ENCODE results near the gene MSI2.

The MSI2 gene

GRCh38 chr17:57552114-57552624, 295.8 kb downstream of the MSI2 start:
- Histone ChIP-seq H3K4me3 (ENCODE audit: low read depth, low read length) (no peak overlapping the region), H3K27me3 (no peaks in the 10 kb centered on the region), H3K36me3 (no peaks in the 10 kb centered on the region), H3K4me1 (peaks cover 67% of the 10 kb centered on the region), H3K9me3 (no peaks in the 10 kb centered on the region)
- peak; percentile 93 for DNase-seq
- TF ChIP-seq CTCF (IDR thresholded peaks at IDR 0.05; ENCODE audit: low read depth, low read length) = peak; percentile 88

GRCh38 chr17:57553526-57553925, 297.2 kb downstream of the MSI2 start:
- Histone ChIP-seq H3K4me1 (peaks cover 56% of the 10 kb centered on the region), H3K27me3 (no peaks in the 10 kb centered on the region), H3K9me3 (no peaks in the 10 kb centered on the region), H3K36me3 (peaks cover 2% of the 10 kb centered on the region; the same call in 1 of the 2 replicates), H3K4me3 (ENCODE audit: low read depth, low read length) (no peak overlapping the region)
- TF ChIP-seq CTCF (IDR thresholded peaks at IDR 0.05; ENCODE audit: low read depth, low read length) = no peak
- no peak for DNase-seq

- DNase-seq = no peak
Measured at GRCh38 chr17:57553991-57554825, 297.9 kb downstream of the MSI2 start.

DNA sequence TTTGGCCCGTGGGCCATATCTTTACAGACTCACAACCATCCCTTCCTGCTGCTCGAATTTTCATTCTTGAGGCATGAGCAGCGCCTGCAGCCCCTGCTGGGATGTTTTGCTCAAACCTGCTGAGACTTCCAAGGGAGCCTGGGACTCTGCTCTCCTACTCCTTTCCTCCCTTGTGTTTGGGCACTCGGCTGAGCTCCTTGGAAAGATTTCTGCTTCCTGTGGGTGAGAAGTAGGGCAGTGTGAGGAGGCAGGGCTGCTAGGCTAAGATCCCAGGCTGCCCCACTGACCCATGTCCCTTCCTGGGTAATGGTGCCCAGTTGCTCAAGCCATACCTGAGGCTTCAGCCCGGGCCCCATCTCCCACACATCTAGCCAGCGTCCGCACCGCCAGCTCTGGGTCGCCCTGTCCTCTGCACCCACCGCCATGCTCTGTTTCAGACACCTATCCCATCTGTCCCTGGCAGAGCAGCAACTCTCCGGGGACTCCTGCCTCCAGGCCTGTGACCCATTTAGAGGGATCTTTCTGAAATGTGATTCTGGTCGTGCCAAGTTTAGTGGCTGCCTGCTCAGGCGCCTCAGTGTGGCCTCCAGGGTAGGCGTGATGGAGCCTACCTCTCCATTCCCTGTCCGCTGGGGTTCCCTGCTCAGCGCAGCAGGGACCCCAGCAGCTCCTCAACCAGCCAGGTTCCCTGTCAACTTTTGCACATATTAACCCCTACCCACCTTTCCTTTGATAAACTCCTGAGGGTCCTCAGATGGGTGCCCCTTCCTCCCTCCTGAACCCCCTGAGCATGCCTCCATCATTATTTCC, 298.7 kb downstream of the MSI2 start:
- no peak for TF ChIP-seq CTCF (IDR thresholded peaks at IDR 0.05; ENCODE audit: low read depth, low read length)
- Histone ChIP-seq H3K9me3 (no peaks in the 10 kb centered on the region), H3K4me3 (ENCODE audit: low read depth, low read length) (no peak overlapping the region), H3K27me3 (no peaks in the 10 kb centered on the region), H3K36me3 (peaks cover 2% of the 10 kb centered on the region; the same call in 1 of the 2 replicates), H3K4me1 (peaks cover 49% of the 10 kb centered on the region)
- DNase-seq = peak; percentile 67

More at GRCh38 chr17:57553991-57554825, 297.9 kb downstream of the MSI2 start:
- Histone ChIP-seq H3K36me3 (peaks cover 2% of the 10 kb centered on the region; the same call in 1 of the 2 replicates), H3K4me1 (peaks cover 56% of the 10 kb centered on the region), H3K4me3 (ENCODE audit: low read depth, low read length) (no peak overlapping the region), H3K27me3 (no peaks in the 10 kb centered on the region), H3K9me3 (no peaks in the 10 kb centered on the region)
- no peak for TF ChIP-seq CTCF (IDR thresholded peaks at IDR 0.05; ENCODE audit: low read depth, low read length)

DNA sequence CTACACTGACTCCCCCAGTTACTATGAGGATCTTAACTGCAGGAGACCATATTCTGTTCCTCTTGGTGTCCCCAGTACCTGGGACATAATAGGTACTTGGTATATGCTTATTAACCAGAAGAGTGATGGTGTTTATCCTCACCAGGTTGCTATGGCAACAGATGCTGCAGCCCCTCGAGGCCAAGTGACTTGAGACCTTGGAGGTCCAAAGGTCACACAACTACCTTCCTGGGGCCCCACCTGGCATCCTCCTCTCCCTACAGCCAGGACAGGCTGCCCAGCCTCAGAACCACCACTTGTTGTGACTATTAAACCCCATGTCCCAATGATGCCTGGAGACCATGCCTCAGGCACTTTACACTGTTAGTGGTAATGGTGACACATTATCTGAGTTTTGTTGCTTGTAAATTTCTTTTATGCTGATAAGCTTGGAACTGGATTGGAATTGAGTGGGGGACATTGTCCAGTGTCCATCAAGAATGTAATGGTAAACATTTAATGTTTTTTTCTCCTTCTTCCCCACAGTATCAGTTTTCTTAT, 299.4 kb downstream of the MSI2 start:
- DNase-seq = no peak
- Histone ChIP-seq H3K9me3 (no peaks in the 10 kb centered on the region), H3K4me3 (ENCODE audit: low read depth, low read length) (no peak overlapping the region), H3K4me1 (peaks cover 52% of the 10 kb centered on the region), H3K27me3 (no peaks in the 10 kb centered on the region), H3K36me3 (peaks cover 2% of the 10 kb centered on the region; the same call in 1 of the 2 replicates)
- TF ChIP-seq CTCF (IDR thresholded peaks at IDR 0.05; ENCODE audit: low read depth, low read length) = no peak
